Gastrocnemius medialis (tissue), 4 donors: ENCODE results near the gene DBNL. TPM values are rescaled to one million over a fixed set of nuclear protein-coding genes. Genes with fewer than 3 reads are reported as not detected.

ENCODE experiments used
- ATAC-seq, 2 donors: fragments of 150-250 bp; one replicate each; pipeline ENCODE4 v1.9.1; 2016
- DNase-seq, 2 donors: peaks; one replicate each; pipeline ENCODE4 v3.0.0-alpha.2; 2019
- H3K27ac ChIP-seq, 4 donors: fragments of 200-600 bp; sonication (generic); 1 replicate in 1 of 4; 2 replicates in 3 of 4; pipeline ENCODE4 v1.5.1; 2016 to 2018; ENCODE audit warnings: mild to moderate bottlenecking in 2 of 4, moderate library complexity in 1 of 4
- H3K27me3 ChIP-seq, 3 donors: fragments of 200-600 bp; sonication (generic) in 2 of 3; 1 replicate in 1 of 3; 2 replicates in 2 of 3; pipeline versions ENCODE4 v1.5.1 to v1.6.0; 2016 to 2019; ENCODE audit warnings: mild to moderate bottlenecking in 1 of 3, moderate library complexity in 1 of 3
- H3K36me3 ChIP-seq, 2 donors: fragments of 200-600 bp; sonication (generic) in 1 of 2; one replicate each; pipeline ENCODE4 v1.5.1; 2017 to 2018
- H3K4me1 ChIP-seq, 2 donors: fragments of 200-600 bp; sonication (generic) in 1 of 2; one replicate each; pipeline ENCODE4 v1.5.1; 2016 to 2017; ENCODE audit warnings: mild to moderate bottlenecking in 2 of 2
- H3K4me3 ChIP-seq, 4 donors: fragments of 200-600 bp; sonication (generic) in 3 of 4; 1 replicate in 1 of 4; 2 replicates in 3 of 4; pipeline ENCODE4 v1.5.1; 2016 to 2019; ENCODE audit warnings: mild to moderate bottlenecking in 2 of 4
- H3K9me3 ChIP-seq, 3 donors: fragments of 200-600 bp; sonication (generic) in 2 of 3; 1 replicate in 1 of 3; 2 replicates in 2 of 3; pipeline ENCODE4 v1.5.1; 2016 to 2019
- POLR2A ChIP-seq, 2 donors: fragments of 450-650 bp; IDR thresholded peaks; one replicate each; pipeline ENCODE4 v1.6.1; 2017; ENCODE audit warnings: antibody characterized with exemption in 2 of 2, mild to moderate bottlenecking in 2 of 2, moderate library complexity in 2 of 2
- in situ Hi-C, 4 donors: fragments of 200-750 bp; cut with MboI; loops; one replicate each; pipeline versions ENCODE4 v1.15.0 to v1.8.0; 2017; ENCODE audit warnings: low sequenced_read_pairs in 4 of 4
- intact Hi-C: fragments of 100-400 bp; cut with DNase I; formaldehyde crosslinking; loops from one replicate; pipeline ENCODE4 v1.15.1; 2023; ENCODE audit warnings: low total_unique reads
- total RNA-seq, 4 donors: library from RNA; depleted of rRNA; stranded (reverse); fragments of >200 nt; gene quantifications; one replicate each; pipeline versions ENCODE4 v1.1.0 to v1.2.3, GENCODE V29; 2016
- TF ChIP-seq, protein P1 (sequence below), 5 experiments: fragments of 450-650 bp in 3 of 5; fragments of 200-600 bp in 2 of 5; sonication (generic) in 2 of 5; IDR thresholded peaks in 4 of 5; conservative IDR thresholded peaks in 1 of 5; 1 replicate in 4 of 5; 2 replicates in 1 of 5; pipeline ENCODE4 v1.5.1; 2016 to 2019; ENCODE audit warnings: antibody characterized with exemption in 5 of 5, mild to moderate bottlenecking in 3 of 5, moderate library complexity in 3 of 5

DBNL gene
- total RNA-seq, 4 donors from 2014 or later: 48.0 to 77.2 (median 56.0) TPM

DNA sequence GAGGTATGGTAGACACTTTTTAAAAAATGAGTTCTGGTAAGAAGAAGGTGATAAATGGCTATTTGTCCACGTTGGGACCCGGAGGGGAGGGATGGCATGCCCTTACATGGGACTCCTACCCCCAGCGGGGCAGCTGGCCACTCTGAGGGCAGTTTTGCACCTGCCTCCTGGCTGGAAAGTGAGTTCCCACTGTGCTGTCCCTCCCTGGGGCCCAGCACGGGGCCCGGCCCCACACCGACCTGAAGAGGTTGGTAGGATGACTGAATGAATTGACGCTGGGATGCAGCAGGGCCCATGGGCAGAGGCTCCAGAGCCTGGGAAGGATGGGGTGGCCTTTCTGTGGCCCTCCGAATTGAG, 59.0 kb downstream of the DBNL start:
- Histone ChIP-seq H3K36me3 (no peaks in the 10 kb centered on the region), H3K4me3 (peak overlapping the region in 1 of 4 donors; percentile 50), H3K27ac (peak overlapping the region in 3 of 4 donors; percentile 0 to 43 (median 20)), H3K27me3 (peaks cover 8 to 10% (median 9%) of the 10 kb centered on the region in 3 donors), H3K9me3 (no peaks in the 10 kb centered on the region), H3K4me1 (peaks cover 0 to 8% of the 10 kb centered on the region in 2 donors)
- ATAC-seq (no peak), DNase-seq (no peak)
- intact Hi-C loops (no loop called here), in situ Hi-C loops (no loop called here)
- TF ChIP-seq, protein P1, sequence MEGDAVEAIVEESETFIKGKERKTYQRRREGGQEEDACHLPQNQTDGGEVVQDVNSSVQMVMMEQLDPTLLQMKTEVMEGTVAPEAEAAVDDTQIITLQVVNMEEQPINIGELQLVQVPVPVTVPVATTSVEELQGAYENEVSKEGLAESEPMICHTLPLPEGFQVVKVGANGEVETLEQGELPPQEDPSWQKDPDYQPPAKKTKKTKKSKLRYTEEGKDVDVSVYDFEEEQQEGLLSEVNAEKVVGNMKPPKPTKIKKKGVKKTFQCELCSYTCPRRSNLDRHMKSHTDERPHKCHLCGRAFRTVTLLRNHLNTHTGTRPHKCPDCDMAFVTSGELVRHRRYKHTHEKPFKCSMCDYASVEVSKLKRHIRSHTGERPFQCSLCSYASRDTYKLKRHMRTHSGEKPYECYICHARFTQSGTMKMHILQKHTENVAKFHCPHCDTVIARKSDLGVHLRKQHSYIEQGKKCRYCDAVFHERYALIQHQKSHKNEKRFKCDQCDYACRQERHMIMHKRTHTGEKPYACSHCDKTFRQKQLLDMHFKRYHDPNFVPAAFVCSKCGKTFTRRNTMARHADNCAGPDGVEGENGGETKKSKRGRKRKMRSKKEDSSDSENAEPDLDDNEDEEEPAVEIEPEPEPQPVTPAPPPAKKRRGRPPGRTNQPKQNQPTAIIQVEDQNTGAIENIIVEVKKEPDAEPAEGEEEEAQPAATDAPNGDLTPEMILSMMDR (IDR thresholded peaks at IDR 0.05 in 4 of 5, conservative IDR thresholded peaks at IDR 0.05 in 1 of 5): no peak
- TF ChIP-seq POLR2A (IDR thresholded peaks at IDR 0.05): no peak

DNA sequence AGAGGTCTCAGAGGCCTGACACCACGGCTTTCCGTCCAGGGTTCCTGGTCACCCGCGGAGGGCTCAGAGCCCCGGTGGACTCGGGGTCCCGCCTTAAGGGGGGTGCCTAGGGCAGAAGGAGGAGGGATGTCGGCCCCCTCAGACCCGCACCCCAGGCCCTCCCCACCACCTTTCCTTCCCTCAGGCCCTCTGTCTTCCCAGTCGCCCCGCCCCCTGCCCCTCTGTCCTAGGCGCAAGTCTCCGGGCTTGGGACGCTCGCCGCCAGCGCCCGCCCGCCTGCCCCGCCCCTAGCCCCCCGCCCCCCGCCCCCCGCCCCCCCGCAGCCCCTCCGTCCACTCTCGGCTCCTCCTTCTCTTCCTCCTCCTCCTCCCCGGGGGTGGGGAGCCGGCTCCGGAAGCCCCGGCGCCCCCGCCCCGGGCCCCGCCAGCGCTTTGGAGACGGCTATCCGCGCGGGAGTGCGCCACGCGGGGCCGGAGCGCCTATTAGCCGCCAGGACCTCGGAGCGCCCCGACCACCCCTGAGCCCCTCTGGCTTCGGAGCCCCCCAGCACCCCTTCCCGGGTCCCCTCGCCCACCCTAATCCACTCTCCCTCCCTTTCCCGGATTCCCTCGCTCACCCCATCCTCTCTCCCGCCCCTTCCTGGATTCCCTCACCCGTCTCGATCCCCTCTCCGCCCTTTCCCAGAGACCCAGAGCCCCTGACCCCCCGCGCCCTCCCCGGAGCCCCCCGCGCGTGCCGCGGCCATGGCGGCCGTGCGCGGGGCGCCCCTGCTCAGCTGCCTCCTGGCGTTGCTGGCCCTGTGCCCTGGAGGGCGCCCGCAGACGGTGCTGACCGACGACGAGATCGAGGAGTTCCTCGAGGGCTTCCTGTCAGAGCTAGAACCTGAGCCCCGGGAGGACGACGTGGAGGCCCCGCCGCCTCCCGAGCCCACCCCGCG, 59.7 kb downstream of the DBNL start, which contains the start of gene AEBP1:
TSS of gene AEBP1 (plus strand) at position 423 of the 937 bp plus-strand sequence. CDS start at position 744, 321 bp downstream.
- peak in 1 of 2 donors; percentile 13 for ATAC-seq

DNA sequence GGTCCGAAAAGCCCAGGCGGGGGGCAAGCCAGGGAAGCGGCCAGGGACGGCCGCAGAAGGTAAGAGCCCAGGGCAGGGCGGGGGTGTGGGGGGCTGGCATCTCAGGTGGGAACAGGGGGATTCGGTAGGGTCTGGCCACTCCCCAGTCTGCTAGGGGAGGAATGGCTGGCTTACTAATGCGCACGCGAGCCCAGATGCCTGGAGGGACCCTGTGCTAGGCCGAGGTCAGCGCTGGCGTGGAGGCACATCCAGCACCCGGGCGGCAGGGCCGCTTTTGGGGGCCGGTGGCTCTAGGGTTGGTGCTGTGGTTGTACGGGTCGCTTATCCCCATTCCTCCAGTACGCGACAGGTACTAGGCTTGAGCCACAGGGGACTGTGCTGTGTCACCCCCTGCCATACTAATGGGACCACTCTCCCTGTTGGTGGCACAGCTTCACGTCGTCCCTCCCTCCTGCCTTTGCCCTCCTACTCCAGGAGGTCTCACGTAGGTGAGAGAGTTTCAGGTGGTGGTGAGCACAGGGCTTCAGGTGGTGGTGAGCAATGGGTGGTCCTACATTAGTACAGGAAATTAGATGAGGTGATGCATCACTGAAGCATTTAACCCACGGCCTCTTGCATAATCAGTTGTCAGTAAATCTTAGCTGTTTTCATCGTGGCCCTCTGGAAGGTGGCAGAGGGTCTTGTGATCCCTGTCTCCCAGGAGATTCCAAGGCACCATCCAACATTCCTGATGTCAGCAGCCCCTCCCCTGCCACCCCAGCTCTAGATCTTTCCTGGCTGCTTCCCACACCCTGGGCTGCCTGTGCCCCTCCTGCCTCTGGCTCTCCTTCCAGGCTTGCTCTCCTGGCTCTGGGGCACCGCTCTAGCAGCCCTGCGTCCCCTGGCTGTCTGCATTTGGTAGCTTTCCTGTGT, 60.6 kb downstream of the DBNL start:
- no peaks in the 10 kb centered on the region for H3K36me3 ChIP-seq
- DNase-seq (no peak), ATAC-seq (peak; percentile 44 to 62)
- H3K4me1 ChIP-seq: peaks cover 0 to 8% of the 10 kb centered on the region in 2 donors
- H3K27me3 ChIP-seq: peaks cover 8 to 10% (median 9%) of the 10 kb centered on the region in 3 donors
- H3K4me3 ChIP-seq: peak overlapping the region; percentile 48 to 55 (median 50)
- TF ChIP-seq, protein P1 (IDR thresholded peaks at IDR 0.05 in 4 of 5, conservative IDR thresholded peaks at IDR 0.05 in 1 of 5): no peak
- no peak for TF ChIP-seq POLR2A (IDR thresholded peaks at IDR 0.05)
- H3K9me3 ChIP-seq: no peaks in the 10 kb centered on the region
- in situ Hi-C loops (no loop called here), intact Hi-C loops (no loop called here)
- H3K27ac ChIP-seq: peak overlapping the region; percentile 63 to 73 (median 65)

More for the DNA sequence above, 59.7 kb downstream of the DBNL start, which contains the start of gene AEBP1:
- peak within 1 kb of the TSS; percentile 63 to 73 (median 65) for H3K27ac ChIP-seq
- H3K4me1 ChIP-seq: peaks cover 0 to 8% of the 10 kb centered on the region in 2 donors
- in situ Hi-C loops (no loop called here), intact Hi-C loops (no loop called here)
- no peaks in the 10 kb centered on the region for H3K36me3 ChIP-seq
- peak within 1 kb of the TSS; percentile 48 to 55 (median 50) for H3K4me3 ChIP-seq
- no peak for DNase-seq
- peaks cover 8 to 10% (median 9%) of the 10 kb centered on the region in 3 donors for H3K27me3 ChIP-seq
- H3K9me3 ChIP-seq: no peaks in the 10 kb centered on the region
- TF ChIP-seq, protein P1 (IDR thresholded peaks at IDR 0.05 in 4 of 5, conservative IDR thresholded peaks at IDR 0.05 in 1 of 5): no peak
- TF ChIP-seq POLR2A (IDR thresholded peaks at IDR 0.05): no peak

DNA sequence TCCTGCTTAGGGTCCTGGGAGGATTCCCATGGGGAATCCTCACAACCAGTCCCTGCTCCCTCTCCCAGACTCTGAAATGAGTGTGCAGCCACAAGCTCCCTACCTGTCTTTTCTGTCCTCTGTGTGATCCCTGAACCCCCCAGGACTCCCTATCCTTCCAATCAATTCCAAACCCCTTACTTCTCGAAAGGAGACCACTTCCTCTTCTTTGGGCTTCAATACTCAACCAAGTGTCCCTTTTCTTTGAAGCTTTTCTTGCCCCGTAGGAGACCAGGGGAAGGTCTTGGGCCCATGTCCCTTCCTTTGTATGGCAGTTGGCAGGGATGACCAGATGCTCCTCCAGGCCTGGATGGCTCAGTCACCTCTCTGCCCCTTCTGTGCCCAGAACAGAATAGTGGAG, 61.3 kb downstream of the DBNL start:
- peak overlapping the region; percentile 63 to 73 (median 65) for H3K27ac ChIP-seq
- H3K27me3 ChIP-seq: peaks cover 8 to 10% (median 9%) of the 10 kb centered on the region in 3 donors
- ATAC-seq (no peak), DNase-seq (no peak)
- no peaks in the 10 kb centered on the region for H3K36me3 ChIP-seq
- peak overlapping the region in 1 of 4 donors; percentile 50 for H3K4me3 ChIP-seq
- peaks cover 0 to 8% of the 10 kb centered on the region in 2 donors for H3K4me1 ChIP-seq
- intact Hi-C loops (no loop called here), in situ Hi-C loops (no loop called here)
- TF ChIP-seq, protein P1 (IDR thresholded peaks at IDR 0.05 in 4 of 5, conservative IDR thresholded peaks at IDR 0.05 in 1 of 5): no peak
- TF ChIP-seq POLR2A (IDR thresholded peaks at IDR 0.05): no peak
- no peaks in the 10 kb centered on the region for H3K9me3 ChIP-seq
